Astrocyte of the cerebellum (primary cell): ENCODE measurements around the gene KIF12.

Experiments
- DNase-seq: peaks from one replicate; pipeline ENCODE4 v3.0.0-alpha.2; 2011; ENCODE audit warnings: low read depth
- H3K4me3 ChIP-seq: 2 replicates; pipeline ENCODE4 v1.5.1; 2011; ENCODE audit warnings: mild to moderate bottlenecking, low read depth, low read length, moderate library complexity
- CTCF ChIP-seq: IDR thresholded peaks from 2 replicates; pipeline ENCODE4 v1.5.1; 2012; ENCODE audit warnings: low read length, low read depth, moderate library complexity, mild to moderate bottlenecking; ENCODE audit errors: missing control alignments
- in situ Hi-C: cut with HindIII; loops from 2 replicates; pipeline ENCODE4 v1.10.0; 2017; ENCODE audit warnings: low sequenced_read_pairs

KIF12 gene

GRCh38 chr9:114054191-114054690 is 44.9 kb downstream of the KIF12 start:
- no peak for TF ChIP-seq CTCF
- in situ Hi-C loops: no loop called here
- no peak for DNase-seq
- H3K4me3 ChIP-seq: no peak overlapping the region

- TF ChIP-seq CTCF: no peak
- in situ Hi-C loops: no loop called here
- DNase-seq: no peak
- no peak overlapping the region for H3K4me3 ChIP-seq
Observed at GRCh38 chr9:114053246-114054005, 45.7 kb downstream of the KIF12 start.

- H3K4me3 ChIP-seq: no peak overlapping the region
- TF ChIP-seq CTCF: no peak
- in situ Hi-C loops: no loop called here
- DNase-seq: no peak
Observed at GRCh38 chr9:114051706-114052105, 47.4 kb downstream of the KIF12 start.

GRCh38 chr9:114051281-114051680 is 47.8 kb downstream of the KIF12 start:
- TF ChIP-seq CTCF: no peak
- DNase-seq: no peak
- in situ Hi-C loops: no loop called here
- H3K4me3 ChIP-seq: no peak overlapping the region

- in situ Hi-C loops: no loop called here
- no peak for DNase-seq
- no peak for TF ChIP-seq CTCF
- H3K4me3 ChIP-seq: no peak overlapping the region
Observed at GRCh38 chr9:114050646-114051045, 48.4 kb downstream of the KIF12 start.

GRCh38 chr9:114050226-114050568 is 48.9 kb downstream of the KIF12 start:
- no peak for TF ChIP-seq CTCF
- H3K4me3 ChIP-seq: no peak overlapping the region
- in situ Hi-C loops: no loop called here
- no peak for DNase-seq
